CD4-positive, alpha-beta T cell treated with Interleukin-15 for 4 hours (primary cell): ENCODE results near the gene FGFBP1.

ENCODE experiments used
- DNase-seq: peaks from one replicate; pipeline ENCODE4 v3.0.0-alpha.2; 2020; ENCODE audit warnings: low spot score

Gene FGFBP1

GRCh38 chr4:15938640-15939039 lies at the start of gene FGFBP1:
FGFBP1 (minus strand) TSS chr4:15938740; CDS start chr4:15936632, 2,108 bp downstream.
- DNase-seq: no peak

GRCh38 chr4:15988222-15988621 lies 49.7 kb upstream of the FGFBP1 start:
- DNase-seq: no peak

GRCh38 chr4:15986907-15987306 lies 48.4 kb upstream of the FGFBP1 start:
- no peak for DNase-seq

- no peak for DNase-seq
These were observed 45.1 kb upstream of the FGFBP1 start for GRCh38 chr4:15983610-15984009.

- DNase-seq: no peak
These were observed 44.4 kb upstream of the FGFBP1 start for GRCh38 chr4:15982842-15983524.

GRCh38 chr4:15976456-15977447 lies 38.2 kb upstream of the FGFBP1 start:
- DNase-seq: no peak

- no peak for DNase-seq
These were observed 32.7 kb upstream of the FGFBP1 start for GRCh38 chr4:15971068-15971801.

- no peak for DNase-seq
These were observed 30.2 kb upstream of the FGFBP1 start for GRCh38 chr4:15968551-15969300.

GRCh38 chr4:15965325-15965724 lies 26.8 kb upstream of the FGFBP1 start:
- DNase-seq: no peak

GRCh38 chr4:15964159-15964558 lies 25.6 kb upstream of the FGFBP1 start:
- DNase-seq: no peak

- DNase-seq: peak; percentile 25
These were observed 25.0 kb upstream of the FGFBP1 start for GRCh38 chr4:15963576-15963975.

- peak; percentile 47 for DNase-seq
These were observed 24.5 kb upstream of the FGFBP1 start, which contains the start of gene FGFBP2 for GRCh38 chr4:15963001-15963451. FGFBP2 (minus strand) TSS chr4:15963175; CDS start chr4:15963129, 46 bp downstream.

GRCh38 chr4:15961781-15962510 lies 23.4 kb upstream of the FGFBP1 start:
- DNase-seq: peak; percentile 27

GRCh38 chr4:15958562-15958961 lies 20.0 kb upstream of the FGFBP1 start:
- DNase-seq: peak; percentile 3

GRCh38 chr4:15956179-15956850 lies 17.8 kb upstream of the FGFBP1 start:
- peak; percentile 76 for DNase-seq

GRCh38 chr4:15955670-15956069 lies 17.1 kb upstream of the FGFBP1 start:
- DNase-seq: no peak

GRCh38 chr4:15953625-15954024 lies 15.1 kb upstream of the FGFBP1 start:
- DNase-seq: no peak

GRCh38 chr4:15951781-15952180 lies 13.2 kb upstream of the FGFBP1 start:
- no peak for DNase-seq

GRCh38 chr4:15948826-15949225 lies 10.3 kb upstream of the FGFBP1 start:
- no peak for DNase-seq

GRCh38 chr4:15947684-15948083 lies 9.1 kb upstream of the FGFBP1 start:
- DNase-seq: no peak
